ENCODE results near the gene AURKA. TPM values are rescaled to one million over a fixed set of nuclear protein-coding genes. Genes with fewer than 3 reads are reported as not detected.

AURKA gene
- total and polyA plus RNA-seq, 2 of the 8 experiments (the other 6 are each of a cell fraction or from before 2014, with no cell fraction given): 45.8 to 84.8 TPM

GRCh38 chr20:56428410-56428809 lies 36.4 kb upstream of the AURKA start (continued):
- TF ChIP-seq CHD7 (IDR thresholded peaks at IDR 0.05; ENCODE audit: insufficient replicate concordance, low read length): no peak

Measured in H1 (cell line).